ENCODE results near the gene POU2F3. TPM values are rescaled to one million over a fixed set of nuclear protein-coding genes. Genes with fewer than 3 reads are reported as not detected.

The POU2F3 gene
- total and polyA plus RNA-seq, 2 of the 8 experiments (the other 6 are each of a cell fraction or from before 2014, with no cell fraction given), result 1.0 to 2.1 TPM

- DNase-seq (ENCODE audit: low read depth in 1 of 2, low spot score in 2 of 2) (no peak), FAIRE-seq (no peak)
- H3K23ac ChIP-seq (ENCODE audit: insufficient read length), result no peak overlapping the region
- H3K14ac ChIP-seq (ENCODE audit: insufficient read length), result no peak overlapping the region
- H2AK5ac ChIP-seq (ENCODE audit: low read depth, low read length), result no peak overlapping the region
- H3K4me2 ChIP-seq (ENCODE audit: insufficient read depth in 1 of 2, low read depth in 2 of 2, low read length in 2 of 2), result no peak overlapping the region
- H3K9me3 ChIP-seq (ENCODE audit: insufficient read depth in 2 of 2, low read depth in 1 of 2, low read length in 1 of 2), result no peaks in the 10 kb centered on the region
- no peak overlapping the region for H3K27ac ChIP-seq (ENCODE audit: low read depth, low read length)
- no peak overlapping the region for H2AFZ ChIP-seq (ENCODE audit: low read length)
- H4K5ac ChIP-seq (ENCODE audit: insufficient read length, low read depth, low read length), result no peak overlapping the region
- 0 out of 2 replicates have a peak overlapping the region, but pooled peaks have one; percentile 40 for H2BK15ac ChIP-seq (ENCODE audit: low read length)
- no peak overlapping the region for H3K18ac ChIP-seq (ENCODE audit: extremely low read depth, low read length)
- H3K9ac ChIP-seq (replicated peaks in 1 of 4; ENCODE audit: extremely low read depth in 1 of 4, low read depth in 3 of 4, low read length in 3 of 4), result no peak overlapping the region
- H3K27me3 ChIP-seq (replicated peaks in 1 of 4; ENCODE audit: control insufficient read depth in 3 of 4, extremely low read depth in 1 of 4, insufficient read depth in 3 of 4, low read length in 3 of 4), result no peaks in the 10 kb centered on the region
- no peak overlapping the region for H2BK20ac ChIP-seq (ENCODE audit: low read length)
- H4K8ac ChIP-seq (ENCODE audit: extremely low read depth, insufficient read depth, low read length), result no peak overlapping the region
- no peaks in the 10 kb centered on the region for H3K36me3 ChIP-seq (ENCODE audit: control insufficient read depth in 2 of 4, insufficient read depth in 4 of 4, low read length in 3 of 4)
- H2BK5ac ChIP-seq (ENCODE audit: low read depth, low read length), result no peak overlapping the region
- POLR2A ChIA-PET (ENCODE audit: partially characterized antibody), result interaction anchor here (1.1 kb wide), 1 partner anchor 36 kb away, joined by 3 read pairs; no protein-coding TSS in a partner anchor
- no peaks in the 10 kb centered on the region for H3K4me1 ChIP-seq (replicated peaks in 1 of 4; ENCODE audit: control insufficient read depth in 3 of 4, insufficient read depth in 4 of 4, low read length in 3 of 4)
- no peak overlapping the region for H2BK12ac ChIP-seq (ENCODE audit: low read depth, low read length)
- H3K56ac ChIP-seq (replicated peaks; ENCODE audit: insufficient read length, low read depth, low read length), result no peak overlapping the region
- H3K79me2 ChIP-seq (ENCODE audit: control insufficient read depth in 1 of 2, insufficient read depth in 2 of 2, low read length in 2 of 2), result no peaks in the 10 kb centered on the region
- WGBS, 2 experiments (ENCODE audit: extremely low coverage in 1 of 2, insufficient coverage in 1 of 2, insufficient read length in 1 of 2, insufficient replicate concordance in 2 of 2, low coverage in 1 of 2, low lambda C conversion rate in 2 of 2, missing lambda C conversion rate in 1 of 2), result 97% methylated on average over 2 of the region's 2 CpGs; no CpG with 5 or more reads in 1 of the 2 experiments
- no peak overlapping the region for H3K4me3 ChIP-seq (ENCODE audit: extremely low read depth in 1 of 4, insufficient read depth in 2 of 4, low read depth in 3 of 4, low read length in 4 of 4)
- H2BK120ac ChIP-seq (replicated peaks; ENCODE audit: low read depth, low read length), result no peak overlapping the region
- CTCF ChIA-PET (ENCODE audit: partially characterized antibody), result interaction anchor here (1.2 to 5.9 kb wide), 3 partner anchors 8 to 91 kb away, joined by 3 to 22 read pairs (median 3); no protein-coding TSS in a partner anchor
- H4K91ac ChIP-seq (replicated peaks; ENCODE audit: insufficient read length, low read length), result peak overlapping the region; percentile 20
- TF ChIP-seq HDAC2 (IDR thresholded peaks at IDR 0.05; ENCODE audit: borderline replicate concordance in 1 of 2, low read depth in 2 of 2, low read length in 2 of 2) (no peak), SP4 (IDR thresholded peaks at IDR 0.05; ENCODE audit: low read length) (no peak), RAD21 (IDR thresholded peaks at IDR 0.05 in 1 of 2, conservative IDR thresholded peaks at IDR 0.05 in 1 of 2; ENCODE audit: low read depth in 2 of 2, low read length in 2 of 2) (no peak), CREB1 (IDR thresholded peaks at IDR 0.05) (no peak), JUND (IDR thresholded peaks at IDR 0.05; ENCODE audit: low read length) (no peak), TEAD4 (IDR thresholded peaks at IDR 0.05; ENCODE audit: low read depth, low read length) (no peak), POLR2AphosphoS5 (IDR thresholded peaks at IDR 0.05; ENCODE audit: low read depth, low read length) (no peak), SUZ12 (IDR thresholded peaks at IDR 0.05; ENCODE audit: low read length) (no peak), RFX5 (IDR thresholded peaks at IDR 0.05; ENCODE audit: borderline replicate concordance, low read depth, low read length) (no peak), CBX5 (IDR thresholded peaks at IDR 0.05; ENCODE audit: low read depth, low read length) (no peak), POU5F1 (IDR thresholded peaks at IDR 0.05; ENCODE audit: low read depth, low read length) (no peak), KDM4A (IDR thresholded peaks at IDR 0.05; ENCODE audit: low read depth, low read length, severe bottlenecking) (no peak), RBBP5 (IDR thresholded peaks at IDR 0.05; ENCODE audit: borderline replicate concordance, low read depth, low read length) (no peak), POLR2A (IDR thresholded peaks at IDR 0.05; ENCODE audit: control extremely low read depth in 1 of 2, low read depth in 2 of 2, low read length in 2 of 2) (no peak), EZH2 (IDR thresholded peaks at IDR 0.05; ENCODE audit: low read depth, low read length, severe bottlenecking) (no peak)
- no peaks in the 10 kb centered on the region for H3K79me1 ChIP-seq (ENCODE audit: low read depth, low read length)
- H3K4ac ChIP-seq (replicated peaks; ENCODE audit: insufficient read length, low read depth, low read length), result no peak overlapping the region
- H4K20me1 ChIP-seq (replicated peaks in 1 of 2; ENCODE audit: control insufficient read depth in 1 of 2, insufficient read depth in 2 of 2, low read length in 2 of 2), result no peaks in the 10 kb centered on the region
- peaks cover 3% of the 10 kb centered on the region; the same call in 1 of the 2 replicates for H3K23me2 ChIP-seq (ENCODE audit: low read depth, low read length)
These were observed 32.4 kb downstream of the POU2F3 start for GRCh38 chr11:120272303-120272702.
